HEK293T (cell line): ENCODE results near the gene INSRR.

Experiments used
- CTCF ChIA-PET: fragments of 350-600 bp; formaldehyde crosslinking; extraction: SDS; loops from one replicate; lab custom pipeline; 2021; ENCODE audit warnings: antibody characterized with exemption, inconsistent platforms; lab: Yijun Ruan, JAX
- POLR2A ChIA-PET: fragments of 350-600 bp; formaldehyde crosslinking; extraction: SDS; loops from one replicate; lab custom pipeline; 2020; ENCODE audit warnings: antibody characterized with exemption, inconsistent platforms; lab: Yijun Ruan, JAX
- DNase-seq: peaks from one replicate; pipeline ENCODE4 v3.0.0; 2012; ENCODE audit warnings: mixed read lengths; ENCODE audit errors: extremely low spot score
- ARNT ChIP-seq: fragments of 450-650 bp; IDR thresholded peaks from 2 replicates; pipeline ENCODE4 v1.6.1; 2017; ENCODE audit warnings: mild to moderate bottlenecking
- BHLHE40 ChIP-seq: fragments of 450-650 bp; IDR thresholded peaks from 2 replicates; pipeline ENCODE4 v1.6.1; 2016; ENCODE audit warnings: mild to moderate bottlenecking, moderate library complexity, borderline replicate concordance
- CTBP1 ChIP-seq: fragments of 450-650 bp; IDR thresholded peaks from 2 replicates; pipeline ENCODE4 v1.6.1; 2016; ENCODE audit warnings: borderline replicate concordance
- ELF4 ChIP-seq: fragments of 450-650 bp; IDR thresholded peaks from 2 replicates; pipeline ENCODE4 v1.6.1; 2017; ENCODE audit warnings: antibody characterized with exemption
- FOXA1 ChIP-seq: fragments of 450-650 bp; IDR thresholded peaks from 2 replicates; pipeline ENCODE4 v1.6.1; 2016; ENCODE audit warnings: mild to moderate bottlenecking
- FOXK2 ChIP-seq: fragments of 450-650 bp; IDR thresholded peaks from 2 replicates; pipeline ENCODE4 v1.6.1; 2016; ENCODE audit warnings: mild to moderate bottlenecking
- FOXM1 ChIP-seq: fragments of 450-650 bp; IDR thresholded peaks from 2 replicates; pipeline ENCODE4 v1.6.1; 2017; ENCODE audit warnings: mild to moderate bottlenecking, borderline replicate concordance
- HDGF ChIP-seq: fragments of 450-650 bp; IDR thresholded peaks from 2 replicates; pipeline ENCODE4 v1.6.1; 2017; ENCODE audit warnings: antibody characterized with exemption, borderline replicate concordance
- L3MBTL2 ChIP-seq: fragments of 450-650 bp; conservative IDR thresholded peaks from 2 replicates; pipeline ENCODE4 v1.6.1; 2016; ENCODE audit warnings: mild to moderate bottlenecking
- LEF1 ChIP-seq: fragments of 450-650 bp; IDR thresholded peaks from 2 replicates; pipeline ENCODE4 v1.6.1; 2017; ENCODE audit warnings: mild to moderate bottlenecking, borderline replicate concordance
- NFRKB ChIP-seq: fragments of 450-650 bp; IDR thresholded peaks from 2 replicates; pipeline ENCODE4 v1.6.1; 2016; ENCODE audit warnings: mild to moderate bottlenecking, moderate library complexity
- SP1 ChIP-seq: fragments of 450-650 bp; IDR thresholded peaks from 2 replicates; pipeline ENCODE4 v1.6.1; 2017
- SUZ12 ChIP-seq: fragments of 450-650 bp; IDR thresholded peaks from 2 replicates; pipeline ENCODE4 v1.6.1; 2016; ENCODE audit warnings: mild to moderate bottlenecking
- TARDBP ChIP-seq: fragments of 450-650 bp; IDR thresholded peaks from 2 replicates; pipeline ENCODE4 v1.6.1; 2016
- ZNF384 ChIP-seq: fragments of 450-650 bp; IDR thresholded peaks from 2 replicates; pipeline ENCODE4 v1.6.1; 2016
- TF ChIP-seq, protein P1 (sequence below): fragments of 450-650 bp; IDR thresholded peaks from 2 replicates; pipeline ENCODE4 v1.6.1; 2016

INSRR gene

DNA sequence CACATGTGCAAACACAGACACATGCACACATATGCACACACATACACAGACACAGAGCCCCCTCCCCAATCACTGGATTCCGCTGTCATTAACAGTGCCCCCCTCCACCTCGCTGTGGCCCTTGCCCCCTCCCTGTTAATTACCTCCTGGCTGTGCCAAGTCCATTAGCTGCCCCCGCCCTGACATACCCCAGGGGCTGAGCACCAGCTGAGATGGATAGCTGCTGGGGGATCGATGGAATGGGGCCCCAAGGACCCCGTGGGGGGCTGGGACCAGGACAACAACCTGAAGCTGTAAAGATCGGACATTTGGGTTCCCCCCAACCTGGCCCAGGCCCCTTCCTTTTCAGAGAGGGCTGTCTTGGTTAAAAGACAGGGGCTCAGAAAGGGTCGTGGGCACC lies 25.0 kb upstream of the INSRR start:
- no peak for DNase-seq
- POLR2A ChIA-PET, result interaction anchor here (1.2 to 1.5 kb wide), 2 partner anchors 116 to 156 kb away, joined by 5 to 9 read pairs; partner anchors contain the start of genes ISG20L2, METTL25B and PRCC
- CTCF ChIA-PET, result interaction anchor here (0.6 to 1.1 kb wide), 4 partner anchors 24 to 177 kb away, joined by 3 to 7 read pairs (median 4); partner anchors contain the start of gene NTRK1
- TF ChIP-seq TARDBP, result no peak

DNA sequence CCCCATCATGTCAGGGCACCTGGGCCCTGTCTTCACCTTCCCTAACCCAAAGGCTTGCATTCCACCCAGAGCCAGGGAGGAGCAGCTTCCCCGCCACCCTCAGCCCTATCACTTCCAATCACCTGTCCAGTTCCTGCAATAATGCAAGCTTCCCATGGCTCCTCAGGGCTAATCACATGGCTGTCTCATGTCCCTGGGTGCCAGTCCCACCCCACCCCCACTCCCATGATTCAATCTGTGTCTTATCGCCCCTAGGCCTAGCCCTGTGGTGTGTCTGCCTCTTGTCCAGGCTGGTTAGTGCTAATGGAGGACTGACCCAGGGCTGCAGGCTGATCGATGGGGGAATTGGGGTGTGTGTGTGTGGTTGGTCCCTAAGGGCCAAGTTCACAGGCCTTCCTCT lies 23.6 kb upstream of the INSRR start:
- TF ChIP-seq FOXM1, result no peak
- TF ChIP-seq FOXK2, result no peak
- no peak for TF ChIP-seq NFRKB
- no peak for TF ChIP-seq SP1
- no peak for TF ChIP-seq ELF4
- no peak for TF ChIP-seq BHLHE40
- TF ChIP-seq, protein P1, sequence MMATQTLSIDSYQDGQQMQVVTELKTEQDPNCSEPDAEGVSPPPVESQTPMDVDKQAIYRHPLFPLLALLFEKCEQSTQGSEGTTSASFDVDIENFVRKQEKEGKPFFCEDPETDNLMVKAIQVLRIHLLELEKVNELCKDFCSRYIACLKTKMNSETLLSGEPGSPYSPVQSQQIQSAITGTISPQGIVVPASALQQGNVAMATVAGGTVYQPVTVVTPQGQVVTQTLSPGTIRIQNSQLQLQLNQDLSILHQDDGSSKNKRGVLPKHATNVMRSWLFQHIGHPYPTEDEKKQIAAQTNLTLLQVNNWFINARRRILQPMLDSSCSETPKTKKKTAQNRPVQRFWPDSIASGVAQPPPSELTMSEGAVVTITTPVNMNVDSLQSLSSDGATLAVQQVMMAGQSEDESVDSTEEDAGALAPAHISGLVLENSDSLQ, result no peak
- TF ChIP-seq FOXA1, result no peak
- no peak for DNase-seq
- POLR2A ChIA-PET, result no interaction called here
- CTCF ChIA-PET, result no interaction called here

- ChIA-PET CTCF (interaction anchor here (0.6 kb wide), 1 partner anchor 87 kb away, joined by 3 read pairs; no protein-coding TSS in a partner anchor), POLR2A (no interaction called here)
- TF ChIP-seq SP1 (no peak), FOXM1 (no peak), SUZ12 (no peak), NFRKB (no peak), HDGF (no peak), FOXA1 (no peak), ARNT (no peak), TARDBP (no peak), ELF4 (no peak), ZNF384 (no peak), L3MBTL2 (no peak), BHLHE40 (no peak)
- TF ChIP-seq, protein P1, result no peak
- no peak for DNase-seq
These were observed 22.7 kb upstream of the INSRR start for GRCh38 chr1:156881663-156882062.

DNA sequence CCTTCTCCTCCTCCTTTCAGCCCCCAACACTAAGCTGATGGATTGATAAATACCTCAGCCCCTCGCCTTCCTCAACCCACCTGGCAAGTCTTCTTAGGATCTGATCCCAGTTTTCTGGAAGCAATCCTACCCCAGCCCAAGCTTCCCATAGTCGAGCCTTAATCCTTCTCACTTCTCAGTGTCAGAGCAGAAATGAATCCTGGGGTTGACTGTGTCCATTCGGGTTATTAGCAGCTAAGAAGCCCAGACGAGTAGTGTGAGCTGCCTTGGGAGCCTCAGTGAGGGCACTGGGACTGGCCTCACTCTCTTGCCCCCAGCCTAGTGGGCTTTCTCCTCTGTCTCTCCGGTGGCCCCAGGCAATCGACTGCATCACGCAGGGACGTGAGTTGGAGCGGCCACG lies 22.2 kb upstream of the INSRR start:
- TF ChIP-seq BHLHE40 (no peak), SUZ12 (no peak), ZNF384 (no peak), ELF4 (no peak), L3MBTL2 (no peak), NFRKB (no peak), SP1 (no peak), LEF1 (no peak), FOXA1 (no peak), FOXM1 (no peak), TARDBP (no peak)
- TF ChIP-seq, protein P1, result no peak
- DNase-seq, result no peak
- CTCF ChIA-PET, result interaction anchor here (0.7 to 2.5 kb wide), 3 partner anchors 9 to 30 kb away, joined by 3 to 10 read pairs (median 6); partner anchors contain the start of gene NTRK1
- POLR2A ChIA-PET, result no interaction called here

DNA sequence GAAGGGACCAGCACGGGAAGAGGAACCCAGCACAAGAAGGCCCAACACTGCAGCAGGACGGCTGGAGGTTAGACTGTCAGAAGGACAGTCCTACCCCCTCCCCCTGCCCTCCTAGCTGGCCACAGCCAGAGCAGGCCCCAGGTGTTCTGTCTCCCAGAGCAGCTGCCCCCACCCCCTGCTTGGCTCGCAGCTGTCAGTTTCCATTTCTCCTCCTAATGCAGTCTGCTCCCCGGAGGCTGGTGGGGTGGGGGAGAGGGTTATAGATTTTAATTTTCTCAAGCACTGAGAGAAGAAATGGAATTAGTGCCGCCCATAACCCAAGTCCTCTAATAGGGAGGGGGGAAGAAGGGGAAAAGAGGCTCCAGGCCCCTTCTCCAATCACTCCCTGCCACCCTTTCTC lies 21.6 kb upstream of the INSRR start:
- no peak for TF ChIP-seq TARDBP
- TF ChIP-seq LEF1, result no peak
- TF ChIP-seq FOXA1, result no peak
- no peak for TF ChIP-seq NFRKB
- TF ChIP-seq FOXM1, result no peak
- TF ChIP-seq FOXK2, result no peak
- TF ChIP-seq ELF4, result no peak
- no peak for TF ChIP-seq L3MBTL2
- TF ChIP-seq SP1, result no peak
- TF ChIP-seq HDGF, result no peak
- no peak for TF ChIP-seq ZNF384
- no peak for TF ChIP-seq ARNT
- TF ChIP-seq CTBP1, result no peak
- TF ChIP-seq, protein P1, result no peak
- TF ChIP-seq BHLHE40, result no peak
- no peak for TF ChIP-seq SUZ12
- no peak for DNase-seq
- CTCF ChIA-PET, result interaction anchor here (0.7 to 2.5 kb wide), 4 partner anchors 10 to 47 kb away, joined by 3 to 10 read pairs (median 5); partner anchors contain the start of gene NTRK1
- POLR2A ChIA-PET, result no interaction called here

DNA sequence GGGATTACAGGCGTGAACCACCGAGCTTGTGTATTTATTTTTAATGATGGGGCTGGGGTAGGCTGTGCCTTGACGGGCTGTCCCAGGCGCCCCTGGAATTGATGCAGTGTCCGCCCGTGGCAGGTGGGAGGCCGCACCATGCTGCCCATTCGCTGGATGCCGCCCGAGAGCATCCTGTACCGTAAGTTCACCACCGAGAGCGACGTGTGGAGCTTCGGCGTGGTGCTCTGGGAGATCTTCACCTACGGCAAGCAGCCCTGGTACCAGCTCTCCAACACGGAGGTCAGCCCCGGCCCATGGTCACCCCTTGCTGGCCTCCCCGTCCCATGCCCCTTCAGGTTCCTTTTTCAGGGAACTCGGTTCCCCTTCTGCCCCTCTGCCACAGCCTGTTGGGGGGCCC lies 21.0 kb upstream of the INSRR start:
- CTCF ChIA-PET, result interaction anchor here (1.1 to 2.5 kb wide), 3 partner anchors 11 to 48 kb away, joined by 4 to 10 read pairs (median 6); partner anchors contain the start of gene NTRK1

More for the DNA sequence above, 21.0 kb upstream of the INSRR start:
- POLR2A ChIA-PET, result no interaction called here
- DNase-seq, result no peak
- TF ChIP-seq FOXK2 (no peak), ZNF384 (no peak), NFRKB (no peak), SP1 (no peak), ARNT (no peak), CTBP1 (no peak), HDGF (no peak), FOXM1 (no peak), SUZ12 (no peak), BHLHE40 (no peak), TARDBP (no peak), FOXA1 (no peak), ELF4 (no peak), LEF1 (no peak), L3MBTL2 (no peak)
- TF ChIP-seq, protein P1, result no peak
